ENCODE measurements around the gene PTMA. TPM values are rescaled to one million over a fixed set of nuclear protein-coding genes. Genes with fewer than 3 reads are reported as not detected.

Gene PTMA
- total and polyA plus RNA-seq, 2 experiments from 2014 or later, result 737 to 750 TPM

- Histone ChIP-seq H3K9me3 (ENCODE audit: low read depth) (no peaks in the 10 kb centered on the region), H3K36me3 (peaks cover 21% of the 10 kb centered on the region), H3K27ac (peak overlapping the region; percentile 74), H3K27me3 (no peaks in the 10 kb centered on the region), H3K4me1 (ENCODE audit: low read depth) (peaks cover 17% of the 10 kb centered on the region), H3K4me3 (no peak overlapping the region)
- peak; percentile 92 to 95 for DNase-seq (ENCODE audit: low read depth in 1 of 2, low spot score in 1 of 2)
- TF ChIP-seq, protein P1, sequence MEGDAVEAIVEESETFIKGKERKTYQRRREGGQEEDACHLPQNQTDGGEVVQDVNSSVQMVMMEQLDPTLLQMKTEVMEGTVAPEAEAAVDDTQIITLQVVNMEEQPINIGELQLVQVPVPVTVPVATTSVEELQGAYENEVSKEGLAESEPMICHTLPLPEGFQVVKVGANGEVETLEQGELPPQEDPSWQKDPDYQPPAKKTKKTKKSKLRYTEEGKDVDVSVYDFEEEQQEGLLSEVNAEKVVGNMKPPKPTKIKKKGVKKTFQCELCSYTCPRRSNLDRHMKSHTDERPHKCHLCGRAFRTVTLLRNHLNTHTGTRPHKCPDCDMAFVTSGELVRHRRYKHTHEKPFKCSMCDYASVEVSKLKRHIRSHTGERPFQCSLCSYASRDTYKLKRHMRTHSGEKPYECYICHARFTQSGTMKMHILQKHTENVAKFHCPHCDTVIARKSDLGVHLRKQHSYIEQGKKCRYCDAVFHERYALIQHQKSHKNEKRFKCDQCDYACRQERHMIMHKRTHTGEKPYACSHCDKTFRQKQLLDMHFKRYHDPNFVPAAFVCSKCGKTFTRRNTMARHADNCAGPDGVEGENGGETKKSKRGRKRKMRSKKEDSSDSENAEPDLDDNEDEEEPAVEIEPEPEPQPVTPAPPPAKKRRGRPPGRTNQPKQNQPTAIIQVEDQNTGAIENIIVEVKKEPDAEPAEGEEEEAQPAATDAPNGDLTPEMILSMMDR (IDR thresholded peaks at IDR 0.05; ENCODE audit: low read depth, low read length), result peak; percentile 89
These were observed 5.7 kb downstream of the PTMA start for GRCh38 chr2:231713730-231714638.

DNA sequence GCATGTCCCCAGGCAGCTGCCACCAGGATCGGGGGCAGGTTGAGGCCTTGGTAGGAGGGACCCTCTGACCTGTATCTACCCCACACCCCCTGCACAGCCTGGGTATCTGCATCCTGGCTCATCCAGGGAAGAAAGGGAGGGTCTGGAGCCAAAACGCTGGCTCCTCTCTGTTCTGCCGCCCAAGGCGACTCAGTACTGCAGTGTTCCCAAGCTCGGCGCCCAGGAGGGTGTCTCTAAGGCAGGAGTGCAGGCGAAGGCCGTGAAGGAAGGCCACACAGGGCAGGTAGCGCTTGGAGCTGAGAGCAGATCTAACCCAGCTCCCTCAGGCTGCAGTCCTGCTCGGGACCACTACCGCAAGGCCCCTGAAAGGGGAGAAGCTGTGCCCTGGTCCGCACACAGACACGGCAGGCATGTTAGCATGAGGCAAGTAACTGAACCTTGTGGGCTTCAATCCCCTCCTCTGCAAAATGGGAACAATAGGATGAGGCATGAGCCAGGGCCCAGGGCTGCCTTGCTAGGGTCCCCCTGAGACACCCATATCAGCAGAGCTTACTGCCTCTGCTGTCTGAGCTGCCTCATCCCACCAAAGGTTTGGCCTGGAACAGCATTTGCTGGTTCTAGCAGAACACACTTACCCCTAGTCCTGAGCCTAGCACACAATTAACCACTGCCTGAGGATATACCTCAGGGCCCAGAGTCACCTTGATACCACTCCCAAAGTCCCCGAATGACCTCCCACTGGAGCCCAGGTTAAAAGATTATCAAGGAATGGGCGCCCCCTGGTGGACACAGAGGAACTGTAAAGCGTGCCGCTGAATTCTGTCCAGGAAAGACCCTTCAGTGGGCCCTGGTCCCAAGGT, 6.5 kb downstream of the PTMA start:
- H3K9me3 ChIP-seq (ENCODE audit: low read depth), result no peaks in the 10 kb centered on the region
- H3K27ac ChIP-seq, result peak overlapping the region; percentile 74
- H3K36me3 ChIP-seq, result peaks cover 21% of the 10 kb centered on the region
- no peak overlapping the region for H3K4me3 ChIP-seq
- DNase-seq (ENCODE audit: low read depth in 1 of 2, low spot score in 1 of 2), result peak; percentile 55 to 93
- H3K27me3 ChIP-seq, result no peaks in the 10 kb centered on the region
- peaks cover 17% of the 10 kb centered on the region for H3K4me1 ChIP-seq (ENCODE audit: low read depth)
- TF ChIP-seq, protein P1 (IDR thresholded peaks at IDR 0.05; ENCODE audit: low read depth, low read length), result peak; percentile 77

DNA sequence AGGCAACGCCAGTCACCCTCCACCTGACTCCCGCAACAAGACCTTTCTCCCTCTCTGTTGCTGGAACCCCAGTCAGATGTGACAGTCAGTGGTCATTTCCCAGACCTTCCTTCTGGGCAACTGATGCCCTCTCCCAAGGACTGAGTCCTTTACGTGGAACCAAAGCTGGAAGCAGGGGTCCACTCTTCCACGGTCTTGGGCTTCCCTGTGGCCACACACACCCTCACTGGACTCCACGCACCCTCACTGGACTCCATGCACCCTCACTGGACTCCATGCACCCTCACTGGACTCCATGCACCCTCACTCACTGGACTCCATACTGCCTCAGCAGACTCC, 7.1 kb downstream of the PTMA start:
- peak overlapping the region; percentile 73 for H3K27ac ChIP-seq
- no peak overlapping the region for H3K4me3 ChIP-seq
- H3K36me3 ChIP-seq, result peaks cover 21% of the 10 kb centered on the region
- no peaks in the 10 kb centered on the region for H3K9me3 ChIP-seq (ENCODE audit: low read depth)
- TF ChIP-seq, protein P1 (IDR thresholded peaks at IDR 0.05; ENCODE audit: low read depth, low read length), result no peak
- peaks cover 17% of the 10 kb centered on the region for H3K4me1 ChIP-seq (ENCODE audit: low read depth)
- H3K27me3 ChIP-seq, result no peaks in the 10 kb centered on the region
- DNase-seq (ENCODE audit: low read depth in 1 of 2, low spot score in 1 of 2), result no peak

DNA sequence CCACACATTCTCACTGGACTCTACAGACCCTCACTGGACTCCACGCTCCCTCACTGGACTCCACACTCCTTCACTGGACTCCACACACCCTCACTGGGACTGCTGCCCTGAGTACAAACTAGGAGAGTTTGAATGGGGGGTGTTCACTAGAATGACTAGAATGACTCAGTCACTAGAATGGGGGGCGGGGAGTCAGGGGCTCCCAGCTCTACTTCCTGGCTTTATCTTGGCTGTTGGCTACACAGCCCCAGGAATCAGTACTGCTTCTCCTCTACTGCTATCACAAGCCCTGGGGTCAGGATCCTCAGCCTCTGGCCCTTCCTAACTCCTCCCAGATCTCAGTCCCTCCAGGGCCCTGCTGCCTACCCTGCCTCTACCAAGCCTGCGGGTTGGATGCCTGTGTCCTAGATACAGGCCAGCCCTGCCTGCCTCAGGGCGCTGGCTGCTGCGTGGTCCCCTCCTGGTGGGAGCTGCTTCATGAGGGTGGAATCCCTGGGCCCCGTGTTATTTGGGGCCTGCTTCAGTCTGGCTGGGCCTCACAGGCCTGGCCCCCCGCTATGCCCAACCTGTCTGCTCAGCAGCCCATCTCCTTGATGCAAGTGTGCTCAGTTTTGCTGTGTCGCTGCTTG, 7.8 kb downstream of the PTMA start:
- Histone ChIP-seq H3K9me3 (ENCODE audit: low read depth) (no peaks in the 10 kb centered on the region), H3K27ac (peak overlapping the region; percentile 73), H3K4me1 (ENCODE audit: low read depth) (peaks cover 16% of the 10 kb centered on the region), H3K27me3 (no peaks in the 10 kb centered on the region), H3K4me3 (no peak overlapping the region), H3K36me3 (peaks cover 20% of the 10 kb centered on the region)
- TF ChIP-seq, protein P1 (IDR thresholded peaks at IDR 0.05; ENCODE audit: low read depth, low read length), result no peak
- DNase-seq (ENCODE audit: low read depth in 1 of 2, low spot score in 1 of 2), result peak in 1 of 2 donors; percentile 52

DNA sequence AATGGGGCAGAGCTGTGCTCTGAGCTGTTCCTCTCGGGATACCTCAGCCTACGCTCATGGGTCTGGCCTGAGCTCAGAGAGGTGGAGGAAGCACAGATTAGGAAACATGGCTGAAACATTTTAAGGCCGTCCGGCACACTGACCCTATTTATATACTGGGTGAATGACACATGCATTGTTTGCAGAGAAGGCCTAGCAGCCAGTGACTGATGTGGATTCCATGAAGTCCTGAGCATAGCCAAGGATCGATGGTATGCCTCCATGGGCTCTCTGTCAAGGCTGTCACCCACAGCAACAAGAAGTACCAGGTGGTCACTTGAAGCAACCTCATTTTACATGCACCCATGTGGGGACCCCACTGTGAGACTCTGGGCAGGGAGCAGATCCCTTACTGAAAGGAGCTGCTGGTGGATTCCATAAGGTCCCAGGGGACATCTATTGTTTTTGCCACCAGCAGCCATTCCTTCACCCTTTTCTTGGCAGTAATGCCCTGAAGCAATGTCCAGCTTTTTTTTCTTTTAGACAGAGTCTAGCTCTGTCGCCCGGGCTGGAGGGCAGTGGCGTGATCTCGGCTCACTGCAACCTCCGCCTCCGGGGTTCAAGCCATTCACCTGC, 8.4 kb downstream of the PTMA start:
- peak overlapping the region; percentile 73 for H3K27ac ChIP-seq
- DNase-seq (ENCODE audit: low read depth in 1 of 2, low spot score in 1 of 2), result peak in 1 of 2 donors; percentile 31
- H3K9me3 ChIP-seq (ENCODE audit: low read depth), result no peaks in the 10 kb centered on the region
- TF ChIP-seq, protein P1 (IDR thresholded peaks at IDR 0.05; ENCODE audit: low read depth, low read length), result no peak
- peaks cover 13% of the 10 kb centered on the region for H3K4me1 ChIP-seq (ENCODE audit: low read depth)
- H3K27me3 ChIP-seq, result no peaks in the 10 kb centered on the region
- H3K4me3 ChIP-seq, result no peak overlapping the region
- peaks cover 14% of the 10 kb centered on the region for H3K36me3 ChIP-seq
